Stimulated activated CD4-positive, alpha-beta T cell treated with anti-CD3 and anti-CD28 coated beads, Interleukin-1b, Interleukin-23, amount 100 ng/mL, for 4 hours (primary cell): ENCODE results near the gene CCK.

ENCODE experiments used
- DNase-seq, 2 donors: peaks; one replicate each; pipeline ENCODE4 v3.0.0-alpha.2; 2020; ENCODE audit warnings: low read depth in 2 of 2

The CCK gene

DNA sequence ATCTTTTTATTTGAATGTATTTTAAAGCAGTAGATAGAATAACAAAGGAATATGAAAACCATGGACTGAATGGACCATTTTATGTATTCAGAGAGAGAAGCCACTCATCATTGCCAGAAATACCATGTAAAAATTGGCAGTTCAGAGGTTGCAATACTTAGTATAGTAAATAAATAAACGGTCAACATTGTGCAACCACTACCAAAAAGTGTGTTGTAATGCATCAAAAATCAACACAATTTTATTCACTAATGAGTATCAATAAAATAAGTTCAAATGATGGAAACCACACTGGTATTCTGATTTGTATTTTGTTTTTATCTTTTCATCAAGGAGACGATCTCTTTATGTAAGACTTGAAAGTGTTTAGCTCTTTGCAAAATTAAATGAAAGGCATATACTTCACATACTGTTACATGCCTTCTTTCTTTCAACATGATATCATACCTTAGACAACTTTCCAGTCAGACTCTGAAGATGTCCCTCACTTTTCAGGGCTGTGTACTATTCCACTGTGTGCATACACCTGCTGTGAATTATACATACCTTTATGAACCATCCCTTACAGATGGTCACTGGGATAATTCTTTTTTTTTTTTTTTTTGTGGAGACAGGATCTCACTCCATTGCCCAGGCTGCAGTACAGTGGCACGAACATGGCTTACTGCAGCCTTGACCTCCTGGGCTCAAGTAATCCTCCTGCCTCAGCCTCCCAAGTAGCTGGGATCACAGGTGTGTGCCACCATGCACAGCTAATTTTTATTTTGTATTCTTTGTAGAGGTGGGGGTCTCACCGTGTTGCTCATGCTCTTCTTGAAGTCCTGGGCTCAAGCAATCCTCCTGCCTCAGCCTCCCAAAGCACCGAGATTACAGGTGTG lies 40.3 kb downstream of the CCK start:
- DNase-seq = no peak

GRCh38 chr3:42224658-42225421 lies 41.1 kb downstream of the CCK start:
- no peak for DNase-seq

- no peak for DNase-seq
Measured at GRCh38 chr3:42224178-42224577, 41.8 kb downstream of the CCK start.

DNA sequence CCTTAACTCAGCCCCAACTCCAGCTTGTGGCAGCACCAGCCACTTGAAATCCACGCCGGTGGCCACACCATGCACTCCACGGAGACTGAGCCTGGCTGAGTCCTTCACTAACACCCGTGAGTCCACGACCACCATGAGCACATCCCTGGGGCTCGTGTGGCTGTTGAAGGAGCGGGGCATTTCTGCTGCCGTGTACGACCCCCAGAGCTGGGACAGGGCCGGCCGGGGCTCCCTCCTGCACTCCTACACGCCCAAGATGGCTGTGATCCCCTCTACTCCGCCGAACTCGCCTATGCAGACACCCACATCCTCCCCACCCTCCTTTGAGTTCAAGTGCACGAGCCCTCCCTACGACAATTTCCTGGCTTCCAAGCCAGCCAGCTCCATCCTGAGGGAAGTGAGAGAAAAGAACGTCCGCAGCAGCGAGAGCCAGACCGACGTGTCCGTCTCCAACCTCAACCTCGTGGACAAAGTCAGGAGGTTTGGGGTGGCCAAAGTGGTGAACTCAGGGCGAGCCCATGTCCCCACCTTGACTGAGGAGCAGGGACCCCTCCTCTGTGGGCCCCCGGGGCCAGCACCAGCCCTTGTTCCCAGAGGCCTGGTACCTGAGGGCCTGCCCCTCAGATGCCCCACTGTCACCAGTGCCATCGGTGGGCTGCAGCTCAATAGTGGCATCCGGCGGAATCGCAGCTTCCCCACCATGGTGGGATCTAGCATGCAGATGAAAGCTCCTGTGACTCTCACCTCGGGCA lies 42.9 kb downstream of the CCK start:
- no peak for DNase-seq

GRCh38 chr3:42220436-42221121 lies 45.4 kb downstream of the CCK start:
- DNase-seq = no peak

GRCh38 chr3:42216931-42217333 lies 49.1 kb downstream of the CCK start:
- no peak for DNase-seq

DNA sequence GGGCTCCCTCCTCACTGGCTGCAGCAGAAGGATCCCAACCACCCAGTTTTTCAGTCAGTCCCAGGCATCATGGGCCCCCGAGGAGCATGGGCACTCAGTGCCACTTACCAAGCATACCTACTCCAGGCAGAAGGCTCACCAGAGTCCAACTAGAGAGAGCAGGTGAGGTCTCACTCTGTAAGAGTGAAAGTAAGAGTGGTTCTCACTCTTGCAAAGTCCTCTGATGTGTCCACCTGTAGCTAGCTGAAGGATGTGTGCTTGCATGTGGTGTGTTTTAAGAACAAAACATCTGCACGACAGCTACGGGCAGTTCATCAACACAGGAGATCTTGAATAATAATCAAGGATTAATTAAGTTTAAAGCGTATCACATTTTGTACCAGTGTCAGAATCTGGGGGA lies 49.7 kb downstream of the CCK start:
- no peak for DNase-seq

DNA sequence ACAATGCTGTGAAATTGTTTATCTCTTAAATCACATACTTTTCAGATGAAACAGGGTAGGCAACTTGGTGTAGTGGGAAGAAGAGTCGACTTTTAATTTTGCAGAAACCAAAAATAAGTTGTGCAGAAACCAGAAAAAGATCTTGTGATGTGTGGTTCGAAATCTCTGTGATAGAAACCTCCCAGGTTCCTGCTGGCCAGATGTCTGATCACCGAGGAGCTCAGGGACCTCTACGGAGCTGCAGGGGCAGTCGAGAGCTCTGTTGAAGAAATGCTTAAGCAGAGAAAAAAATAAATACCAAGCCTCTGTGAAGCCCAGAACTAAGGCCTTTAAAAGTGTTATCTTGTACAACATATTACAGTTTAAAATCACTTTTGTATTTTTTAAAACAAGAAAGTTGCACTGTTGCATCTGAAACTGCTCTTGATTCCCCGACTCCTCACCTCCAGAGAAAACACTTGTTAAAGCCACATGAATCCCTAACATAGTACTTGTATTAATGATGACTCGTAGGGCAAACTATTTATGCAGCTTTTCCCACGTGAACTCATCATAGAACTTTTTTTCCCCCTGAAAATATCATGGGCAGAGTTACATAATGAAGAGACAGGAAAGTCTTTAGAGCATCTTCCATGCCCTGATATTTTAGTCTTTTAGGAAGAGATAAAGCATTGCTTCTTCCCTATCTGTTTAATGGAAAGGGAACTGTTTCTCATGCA lies 51.3 kb downstream of the CCK start:
- no peak for DNase-seq

DNA sequence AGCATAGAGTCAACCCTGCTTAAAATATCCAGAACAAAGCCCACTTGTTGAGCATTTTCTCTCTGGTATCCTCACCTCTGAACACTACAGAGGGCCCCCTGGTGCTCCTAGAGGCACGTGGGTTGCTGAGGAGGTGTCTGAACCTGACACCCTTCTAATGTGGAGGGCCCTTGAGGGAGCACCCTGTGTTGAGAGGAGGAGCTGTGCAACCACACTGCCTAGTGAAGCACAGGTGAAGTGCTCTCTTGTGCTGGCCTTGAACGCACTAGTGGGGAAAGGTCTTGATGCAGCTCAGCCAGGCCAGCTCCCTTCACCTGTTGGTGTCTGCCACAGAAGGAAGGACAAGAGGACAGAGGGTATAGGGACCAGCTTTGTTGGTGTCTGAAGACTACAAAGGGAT lies 51.9 kb downstream of the CCK start:
- no peak for DNase-seq

- DNase-seq = no peak
Measured at GRCh38 chr3:42213417-42213816, 52.6 kb downstream of the CCK start.

DNA sequence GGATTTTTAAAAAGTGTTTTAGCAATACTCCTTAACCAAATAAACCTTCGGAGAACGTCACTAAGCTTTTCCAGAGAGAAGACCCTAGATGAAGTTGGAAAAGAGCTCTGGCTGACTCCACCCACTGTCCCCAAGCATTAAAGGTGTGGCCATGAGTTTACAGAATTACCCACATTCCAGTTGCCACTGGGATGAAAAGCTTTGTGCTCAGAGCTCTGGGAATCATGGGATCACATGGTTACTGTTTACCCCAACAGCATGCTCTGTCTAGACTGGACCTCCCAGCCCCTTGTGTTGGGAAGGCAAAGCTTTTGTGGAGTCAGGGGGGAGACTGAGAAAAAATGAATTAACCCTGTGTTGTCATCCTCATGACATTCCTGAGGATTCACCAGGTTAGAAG lies 55.3 kb downstream of the CCK start:
- DNase-seq = no peak

GRCh38 chr3:42209917-42210316 lies 56.1 kb downstream of the CCK start:
- DNase-seq = no peak
